H1 (cell line): ENCODE data around the gene VAV2. TPM values are rescaled to one million over a fixed set of nuclear protein-coding genes. Genes with fewer than 3 reads are reported as not detected.

Experiments
- EP300 ChIP-seq, 2 experiments: IDR thresholded peaks; 1 replicate in 1 of 2; 2 replicates in 1 of 2; pipeline ENCODE4 v1.6.1; 2011 to 2012; ENCODE audit warnings: low read depth in 2 of 2, low read length in 2 of 2, mild to moderate bottlenecking in 2 of 2, borderline replicate concordance in 1 of 2, inconsistent platforms in 1 of 2, moderate library complexity in 1 of 2
- EZH2 ChIP-seq: fragments of 200-600 bp; sonication (generic); IDR thresholded peaks from 2 replicates; pipeline ENCODE4 v1.7.1; 2012; ENCODE audit warnings: low read depth, mild to moderate bottlenecking, moderate library complexity, low read length, inconsistent platforms; ENCODE audit not compliant: severe bottlenecking
- GABPA ChIP-seq: IDR thresholded peaks from 2 replicates; pipeline ENCODE4 v1.6.1; 2011; ENCODE audit warnings: mild to moderate bottlenecking, low read length, moderate library complexity, borderline replicate concordance; ENCODE audit not compliant: insufficient read depth
- KDM4A ChIP-seq: IDR thresholded peaks from one replicate; pipeline ENCODE4 v1.7.1; 2012; ENCODE audit warnings: low read depth, mild to moderate bottlenecking, moderate library complexity, low read length, inconsistent platforms; ENCODE audit not compliant: severe bottlenecking
- SP4 ChIP-seq: IDR thresholded peaks from 2 replicates; pipeline ENCODE4 v1.6.1; 2012; ENCODE audit warnings: low read length, inconsistent platforms
- TEAD4 ChIP-seq: IDR thresholded peaks from 2 replicates; pipeline ENCODE4 v1.6.1; 2012; ENCODE audit warnings: low read depth, low read length, inconsistent platforms, mixed read lengths
- polyA plus RNA-seq, 7 experiments: library from polyadenylated mRNA; depleted of rRNA in 3 of 7; stranded (reverse) in 5 of 7; unstranded in 2 of 7; fragments of >200 nt in 5 of 7; fragments of 200-250 nt in 2 of 7; gene quantifications; 1 replicate in 5 of 7; 2 replicates in 1 of 7; 4 replicates in 1 of 7; pipeline versions ENCODE4 v1.2.1 to v1.2.3, GENCODE V29; 2011 to 2013; ENCODE audit warnings: missing spikeins in 2 of 7, mixed read lengths in 2 of 7
- total RNA-seq: library from RNA; stranded (reverse); fragmentation: NEBNext Ultra II Directional; extraction: Animal tissue kit (Norgen Biotek cat#: 25700); gene quantifications from 2 replicates; pipeline ENCODE4 v1.2.1, GENCODE V29; 2021

Gene VAV2
- total and polyA plus RNA-seq, 2 of the 8 experiments (the other 6 are each of a cell fraction or from before 2014, with no cell fraction given), result 13.6 to 37.6 TPM

DNA sequence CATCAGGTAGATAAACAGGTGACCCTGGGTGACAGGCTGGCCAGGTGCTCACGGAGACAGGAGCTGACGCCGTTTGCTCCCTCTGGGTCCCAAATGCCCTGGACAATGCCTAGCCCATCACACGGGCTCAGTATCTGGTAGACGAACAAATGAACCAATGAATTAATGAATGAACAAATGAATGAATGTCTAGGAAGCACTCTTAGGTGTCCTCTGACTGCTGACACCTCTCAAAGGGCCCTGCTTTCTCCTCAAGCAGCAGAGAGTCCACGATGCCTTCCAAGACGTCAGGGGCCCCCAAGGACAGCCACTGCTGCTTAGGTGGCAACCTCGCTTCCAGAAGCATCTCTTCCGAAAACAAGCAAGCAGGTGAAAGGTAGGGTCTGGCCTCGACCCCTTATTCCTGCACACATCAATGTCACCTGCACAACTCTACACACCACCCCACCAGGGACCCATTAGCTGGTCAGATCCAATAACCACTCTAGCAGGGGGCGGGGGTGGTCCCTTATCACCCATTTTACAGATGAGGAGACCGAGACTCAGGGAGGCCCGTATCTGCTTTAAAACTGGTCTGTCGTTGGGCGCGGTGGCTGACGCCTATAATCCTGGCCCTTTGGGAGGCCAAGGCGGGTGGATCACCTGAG lies 45.2 kb downstream of the VAV2 start (continued):
- TF ChIP-seq EZH2 (no peak), SP4 (no peak), EP300 (IDR thresholded peaks at IDR 0.05; ENCODE audit: borderline replicate concordance in 1 of 2, low read depth in 2 of 2, low read length in 2 of 2) (no peak), TEAD4 (no peak), KDM4A (no peak), GABPA (no peak)
